ENCODE results near the gene ACYP2.

ACYP2 gene

DNA sequence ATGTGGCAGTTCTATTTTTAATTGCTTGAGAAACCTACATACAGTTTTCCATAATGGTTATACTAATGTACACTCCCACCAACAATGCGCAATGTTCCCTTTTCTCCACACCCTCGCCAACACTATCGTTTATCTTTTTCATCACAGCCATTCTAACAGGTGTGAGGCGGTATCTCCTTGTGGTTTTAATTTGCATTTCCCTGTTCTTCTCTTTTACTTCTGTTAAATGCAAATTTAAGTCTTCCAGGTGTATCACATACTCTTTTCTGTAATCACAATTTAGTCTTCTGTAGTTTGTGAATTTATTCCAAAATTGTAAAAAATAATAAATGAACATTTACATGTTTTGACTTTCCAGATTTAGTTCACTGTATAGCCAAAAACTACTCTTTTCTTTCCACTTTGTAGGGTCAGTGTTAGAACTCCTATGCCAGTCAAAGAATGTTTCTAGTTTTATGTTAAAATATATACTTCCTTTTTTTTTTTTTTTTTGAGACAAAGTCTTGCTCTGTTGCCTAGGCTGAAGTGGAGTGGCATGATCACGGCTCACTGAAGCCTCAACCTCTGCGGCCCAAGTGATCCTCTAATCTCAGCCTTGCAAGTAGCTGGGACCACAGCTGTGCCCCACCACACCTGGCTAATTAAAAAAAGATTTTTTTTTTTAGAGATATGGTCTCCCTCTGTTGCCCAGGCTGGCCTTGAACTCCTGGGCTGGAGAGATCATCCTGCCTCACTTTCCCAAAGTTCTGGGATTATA lies 15.4 kb upstream of the ACYP2 start:
- H3K27ac ChIP-seq, result no peak overlapping the region
- TF ChIP-seq, protein P1, sequence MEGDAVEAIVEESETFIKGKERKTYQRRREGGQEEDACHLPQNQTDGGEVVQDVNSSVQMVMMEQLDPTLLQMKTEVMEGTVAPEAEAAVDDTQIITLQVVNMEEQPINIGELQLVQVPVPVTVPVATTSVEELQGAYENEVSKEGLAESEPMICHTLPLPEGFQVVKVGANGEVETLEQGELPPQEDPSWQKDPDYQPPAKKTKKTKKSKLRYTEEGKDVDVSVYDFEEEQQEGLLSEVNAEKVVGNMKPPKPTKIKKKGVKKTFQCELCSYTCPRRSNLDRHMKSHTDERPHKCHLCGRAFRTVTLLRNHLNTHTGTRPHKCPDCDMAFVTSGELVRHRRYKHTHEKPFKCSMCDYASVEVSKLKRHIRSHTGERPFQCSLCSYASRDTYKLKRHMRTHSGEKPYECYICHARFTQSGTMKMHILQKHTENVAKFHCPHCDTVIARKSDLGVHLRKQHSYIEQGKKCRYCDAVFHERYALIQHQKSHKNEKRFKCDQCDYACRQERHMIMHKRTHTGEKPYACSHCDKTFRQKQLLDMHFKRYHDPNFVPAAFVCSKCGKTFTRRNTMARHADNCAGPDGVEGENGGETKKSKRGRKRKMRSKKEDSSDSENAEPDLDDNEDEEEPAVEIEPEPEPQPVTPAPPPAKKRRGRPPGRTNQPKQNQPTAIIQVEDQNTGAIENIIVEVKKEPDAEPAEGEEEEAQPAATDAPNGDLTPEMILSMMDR (conservative IDR thresholded peaks at IDR 0.05), result no peak

DNA sequence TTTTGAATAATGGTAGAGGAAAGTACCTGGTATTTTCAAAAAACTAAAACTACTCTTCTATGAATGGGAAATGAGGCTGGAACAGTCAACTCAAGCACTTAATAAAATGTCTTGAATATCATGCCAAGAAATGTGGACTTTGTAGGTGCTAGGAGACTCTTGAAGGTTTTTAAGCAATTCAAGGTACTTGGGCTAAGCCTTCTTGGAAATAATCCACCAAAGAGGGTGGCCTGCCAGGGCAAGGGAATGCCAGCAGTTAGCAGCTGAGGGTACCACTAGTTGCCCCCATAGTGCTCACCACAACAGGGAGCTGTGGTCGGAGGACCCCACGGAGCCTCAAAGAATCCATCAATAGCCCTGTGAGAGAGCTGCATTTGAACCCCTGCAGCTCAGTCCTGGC lies 14.6 kb upstream of the ACYP2 start:
- TF ChIP-seq, protein P1 (conservative IDR thresholded peaks at IDR 0.05), result no peak
- H3K27ac ChIP-seq, result no peak overlapping the region

DNA sequence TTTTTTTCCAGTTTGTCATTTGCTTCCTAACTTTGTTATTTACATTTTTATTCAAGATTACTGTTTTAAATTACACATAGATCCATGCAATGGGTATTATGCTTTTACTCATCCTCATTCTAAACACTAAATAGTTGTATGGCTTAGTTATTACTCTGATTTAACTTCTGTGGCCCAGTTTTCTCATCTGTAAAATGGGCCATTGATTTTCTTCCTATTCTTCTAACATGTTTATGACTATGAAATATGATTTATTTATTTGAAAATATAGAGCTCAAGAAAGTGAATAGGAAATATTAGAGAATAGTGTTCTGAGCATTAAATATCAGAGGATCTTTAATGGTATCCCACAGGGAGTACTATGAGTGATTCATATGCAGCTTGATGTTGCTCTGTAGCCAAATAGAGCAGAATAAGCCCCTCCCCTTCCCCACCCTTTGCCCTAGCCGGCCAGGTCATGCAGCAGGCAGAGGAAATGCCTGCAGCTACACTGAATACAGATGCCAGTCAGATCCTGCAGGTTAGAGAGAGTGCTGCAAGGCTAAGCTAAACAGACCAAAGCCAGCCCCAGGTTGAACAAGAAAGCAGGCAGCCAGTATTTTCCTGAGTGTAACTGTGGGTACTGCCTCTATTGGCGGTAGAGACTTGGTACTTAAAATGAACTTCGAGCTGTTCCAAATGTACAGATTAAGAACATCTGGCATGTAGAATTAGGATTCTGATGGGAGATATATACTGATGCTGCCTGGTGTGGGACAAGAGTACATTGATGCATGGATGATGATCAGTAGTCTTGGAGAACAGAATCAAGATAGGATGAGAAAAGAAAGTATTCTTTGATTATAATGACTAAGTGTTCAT lies 11.7 kb upstream of the ACYP2 start:
- TF ChIP-seq, protein P1 (conservative IDR thresholded peaks at IDR 0.05), result no peak; the same call in 1 of the 2 replicates
- no peak overlapping the region; the same call in 1 of the 2 replicates for H3K27ac ChIP-seq

- TF ChIP-seq, protein P1 (conservative IDR thresholded peaks at IDR 0.05), result peak; percentile 83
- H3K27ac ChIP-seq, result no peak overlapping the region; the same call in 1 of the 2 replicates
Measured at GRCh38 chr2:54106631-54107454, 8.6 kb upstream of the ACYP2 start.

DNA sequence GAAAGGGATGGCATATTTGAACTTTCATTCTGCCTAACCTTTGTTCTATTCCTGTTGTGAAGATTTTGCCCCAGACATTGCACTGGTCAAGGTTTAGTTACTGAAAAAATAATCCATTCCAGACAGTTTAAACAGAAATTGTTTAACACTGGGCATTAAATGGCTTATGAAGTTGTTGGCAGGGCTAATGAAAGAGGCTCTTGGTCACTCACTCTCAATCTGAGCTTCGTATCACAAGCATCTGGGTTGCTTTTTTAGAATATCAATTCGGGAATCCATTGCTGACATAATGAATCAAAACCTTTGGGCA lies 8.0 kb upstream of the ACYP2 start:
- TF ChIP-seq, protein P1 (conservative IDR thresholded peaks at IDR 0.05), result no peak
- H3K27ac ChIP-seq, result no peak overlapping the region

DNA sequence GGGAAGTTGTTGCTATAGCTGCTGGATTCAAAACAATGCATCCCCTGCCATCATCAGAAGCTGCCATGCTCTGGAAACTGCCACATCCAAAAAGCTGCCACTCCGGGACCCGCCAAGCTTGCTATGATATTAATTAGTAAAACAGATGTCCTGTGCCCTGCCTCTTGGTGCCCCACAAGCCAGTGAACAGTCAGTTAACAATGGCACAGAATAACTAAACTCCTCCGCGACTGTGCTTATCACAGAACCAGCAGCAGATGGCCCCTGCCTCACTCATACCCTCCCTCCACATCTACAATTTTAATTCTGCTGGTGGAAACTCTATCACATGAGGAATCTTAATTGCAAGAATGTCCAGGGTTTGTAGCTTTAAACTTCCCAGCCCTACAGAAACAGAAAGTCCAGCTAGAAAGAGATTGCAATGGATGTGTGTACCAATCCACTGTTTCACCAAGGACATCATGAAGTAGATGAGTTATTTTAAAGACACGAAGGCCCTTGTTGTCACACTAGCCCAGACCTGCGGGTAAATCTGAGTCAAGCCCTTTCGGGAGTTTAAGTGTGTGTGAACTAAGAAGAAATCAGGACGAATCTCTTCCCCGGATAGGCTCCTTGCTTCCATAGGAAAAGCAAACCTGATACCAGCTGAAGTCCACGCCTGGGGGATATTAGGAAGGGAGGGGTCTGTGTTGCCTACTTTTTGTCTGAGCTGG lies 7.4 kb upstream of the ACYP2 start:
- H3K27ac ChIP-seq, result no peak overlapping the region
- TF ChIP-seq, protein P1 (conservative IDR thresholded peaks at IDR 0.05), result no peak

All from VCaP (cell line).